Measurements from ENCODE around the gene ZSCAN32. TPM values are rescaled to one million over a fixed set of nuclear protein-coding genes. Genes with fewer than 3 reads are reported as not detected.

Gene ZSCAN32
- total RNA-seq, 1 donor from 2014 or later, result 20.7 TPM

DNA sequence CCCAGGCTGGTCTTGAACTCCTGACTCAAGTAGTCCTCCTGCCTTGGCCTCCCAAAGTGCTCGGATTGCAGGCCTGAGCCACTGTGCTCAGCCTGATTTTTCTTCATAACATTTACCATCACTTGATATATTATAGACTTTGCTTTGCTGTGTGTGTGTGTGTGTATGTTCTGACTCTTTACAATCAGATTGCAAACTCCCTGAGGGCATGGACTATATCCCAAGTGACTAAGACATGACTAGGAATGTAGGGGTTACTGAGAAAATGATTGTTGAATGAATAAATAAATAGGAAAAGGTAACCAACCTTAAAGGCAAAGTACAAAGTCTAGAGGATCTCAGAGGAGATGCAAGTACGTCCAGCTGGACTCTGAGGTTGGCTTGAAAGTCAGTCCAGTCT is 54.8 kb downstream of the ZSCAN32 start:
- H2AFZ ChIP-seq (ENCODE audit: low read depth, low read length), result no peak overlapping the region
- H3K4me3 ChIP-seq (ENCODE audit: insufficient read depth, low read depth, low read length), result no peak overlapping the region
- H3K79me2 ChIP-seq (ENCODE audit: insufficient read depth, low read length), result no peaks in the 10 kb centered on the region
- no peaks in the 10 kb centered on the region for H3K9me3 ChIP-seq (ENCODE audit: insufficient read depth, low read depth, low read length)
- H3K27me3 ChIP-seq (ENCODE audit: insufficient read depth, low read length), result no peaks in the 10 kb centered on the region
- no peaks in the 10 kb centered on the region for H3K36me3 ChIP-seq (ENCODE audit: insufficient read depth, low read length)
- no peaks in the 10 kb centered on the region for H4K20me1 ChIP-seq (ENCODE audit: insufficient read depth, low read length)
- Mint-ChIP-seq H3K4me1 (ENCODE audit: low read depth, unreplicated experiment) (no peaks in the 10 kb centered on the region), H3K4me3 (ENCODE audit: unreplicated experiment) (no peak overlapping the region), H3K36me3 (ENCODE audit: low read depth, unreplicated experiment) (no peaks in the 10 kb centered on the region), H3K9me3 (ENCODE audit: unreplicated experiment) (peaks cover 6% of the 10 kb centered on the region), H3K27me3 (ENCODE audit: low read depth, unreplicated experiment) (peaks cover 24% of the 10 kb centered on the region), H3K27ac (ENCODE audit: unreplicated experiment) (no peak overlapping the region)
- H3K4me1 ChIP-seq (ENCODE audit: insufficient read depth, low read length), result no peaks in the 10 kb centered on the region
- no peak overlapping the region for H3K4me2 ChIP-seq (ENCODE audit: low read length)
- DNase-seq (ENCODE audit: low read depth), result no peak
- no peak overlapping the region for H3K9ac ChIP-seq (ENCODE audit: low read length)
- no peak overlapping the region for H3K27ac ChIP-seq (ENCODE audit: low read depth, low read length)
- TF ChIP-seq EZH2 (IDR thresholded peaks at IDR 0.05; ENCODE audit: insufficient read depth, low read length), result no peak
- TF ChIP-seq, protein P1, sequence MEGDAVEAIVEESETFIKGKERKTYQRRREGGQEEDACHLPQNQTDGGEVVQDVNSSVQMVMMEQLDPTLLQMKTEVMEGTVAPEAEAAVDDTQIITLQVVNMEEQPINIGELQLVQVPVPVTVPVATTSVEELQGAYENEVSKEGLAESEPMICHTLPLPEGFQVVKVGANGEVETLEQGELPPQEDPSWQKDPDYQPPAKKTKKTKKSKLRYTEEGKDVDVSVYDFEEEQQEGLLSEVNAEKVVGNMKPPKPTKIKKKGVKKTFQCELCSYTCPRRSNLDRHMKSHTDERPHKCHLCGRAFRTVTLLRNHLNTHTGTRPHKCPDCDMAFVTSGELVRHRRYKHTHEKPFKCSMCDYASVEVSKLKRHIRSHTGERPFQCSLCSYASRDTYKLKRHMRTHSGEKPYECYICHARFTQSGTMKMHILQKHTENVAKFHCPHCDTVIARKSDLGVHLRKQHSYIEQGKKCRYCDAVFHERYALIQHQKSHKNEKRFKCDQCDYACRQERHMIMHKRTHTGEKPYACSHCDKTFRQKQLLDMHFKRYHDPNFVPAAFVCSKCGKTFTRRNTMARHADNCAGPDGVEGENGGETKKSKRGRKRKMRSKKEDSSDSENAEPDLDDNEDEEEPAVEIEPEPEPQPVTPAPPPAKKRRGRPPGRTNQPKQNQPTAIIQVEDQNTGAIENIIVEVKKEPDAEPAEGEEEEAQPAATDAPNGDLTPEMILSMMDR (IDR thresholded peaks at IDR 0.05; ENCODE audit: insufficient read depth, low read depth, low read length), result no peak
- no peak for FAIRE-seq

Other genes with a start within 250 kb of the ZSCAN32 start
- gene OR1F1, start 212.8 kb downstream of the ZSCAN32 start, total RNA-seq, result 0.32 TPM in 1 of 2 replicates, not detected in the other
- gene ZNF200, start 165.8 kb downstream of the ZSCAN32 start, total RNA-seq, result 8.6 and 9.2 TPM in 2 replicates
- gene MEFV, start 144.4 kb downstream of the ZSCAN32 start, total RNA-seq, result not detected in 2 replicates
- 31.4 and 34.7 TPM in 2 replicates for gene ZNF263, start 117.5 kb downstream of the ZSCAN32 start, total RNA-seq
- gene TIGD7, start 95.6 kb downstream of the ZSCAN32 start, total RNA-seq, result 4.4 and 4.5 TPM in 2 replicates
- gene ZNF75A, start 95.5 kb downstream of the ZSCAN32 start, total RNA-seq, result 26.9 and 30.5 TPM in 2 replicates
- gene OR2C1, start 45.1 kb downstream of the ZSCAN32 start, total RNA-seq, result not detected in 2 replicates
- gene ZNF174, start 211 bp upstream of the ZSCAN32 start, total RNA-seq, result 8.2 and 9.7 TPM in 2 replicates
- gene ZNF597, start 42.5 kb upstream of the ZSCAN32 start, total RNA-seq, result 3.9 and 4.7 TPM in 2 replicates
- gene NAA60, start 42.7 kb upstream of the ZSCAN32 start, total RNA-seq, result 61.1 and 64.9 TPM in 2 replicates
- not detected in 2 replicates for gene C16orf90, start 94.5 kb upstream of the ZSCAN32 start, total RNA-seq
- gene CLUAP1, start 100.0 kb upstream of the ZSCAN32 start, total RNA-seq, result 15.4 and 16.3 TPM in 2 replicates
- 0.17 and 0.23 TPM in 2 replicates for gene NLRC3, start 176.4 kb upstream of the ZSCAN32 start, total RNA-seq
- 7.8 and 7.9 TPM in 2 replicates for gene SLX4, start 210.6 kb upstream of the ZSCAN32 start, total RNA-seq

All from astrocyte (in vitro differentiated cells and primary cell).